Measurements from ENCODE around the gene STAT2. TPM values are rescaled to one million over a fixed set of nuclear protein-coding genes. Genes with fewer than 3 reads are reported as not detected.

Gene STAT2
- total and polyA plus RNA-seq, 4 donors: 20.0 to 191 (median 120) TPM

- Histone ChIP-seq H3K4me3 (ENCODE audit: low read length in 2 of 2) (no peak overlapping the region), H3K4me1 (ENCODE audit: control insufficient read depth in 1 of 2, insufficient read depth in 2 of 2, low read length in 2 of 2) (no peaks in the 10 kb centered on the region), H3K36me3 (ENCODE audit: control insufficient read depth in 1 of 2, insufficient read depth in 2 of 2, low read length in 1 of 2) (no peaks in the 10 kb centered on the region), H3K27me3 (ENCODE audit: control insufficient read depth in 1 of 2, insufficient read depth in 2 of 2, low read length in 1 of 2) (no peaks in the 10 kb centered on the region), H3K9me3 (ENCODE audit: control insufficient read depth, low read length) (no peaks in the 10 kb centered on the region), H3K27ac (ENCODE audit: low read depth in 1 of 2, low read length in 2 of 2) (no peak overlapping the region)
- no peak for ATAC-seq (ENCODE audit: low FRiP score)
- intact Hi-C loops (cut with DNase I): no loop called here
- 97 to 100% methylated on average over 1 of the region's 1 CpG for WGBS, 2 donors
- no peak for DNase-seq
Observed at GRCh38 chr12:56391721-56392120, 31.8 kb upstream of the STAT2 start.

GRCh38 chr12:56389412-56389811, 29.5 kb upstream of the STAT2 start:
- intact Hi-C loops (cut with DNase I): no loop called here
- 55 to 63% methylated on average over 5 of the region's 5 CpGs for WGBS, 2 donors
- H3K27ac ChIP-seq (ENCODE audit: low read depth in 1 of 2, low read length in 2 of 2): no peak overlapping the region
- no peaks in the 10 kb centered on the region for H3K36me3 ChIP-seq (ENCODE audit: control insufficient read depth in 1 of 2, insufficient read depth in 2 of 2, low read length in 1 of 2)
- ATAC-seq (ENCODE audit: low FRiP score): no peak
- no peak for DNase-seq
- H3K27me3 ChIP-seq (ENCODE audit: control insufficient read depth in 1 of 2, insufficient read depth in 2 of 2, low read length in 1 of 2): no peaks in the 10 kb centered on the region
- H3K4me3 ChIP-seq (ENCODE audit: low read length in 2 of 2): no peak overlapping the region
- H3K9me3 ChIP-seq (ENCODE audit: control insufficient read depth, low read length): no peaks in the 10 kb centered on the region
- no peaks in the 10 kb centered on the region for H3K4me1 ChIP-seq (ENCODE audit: control insufficient read depth in 1 of 2, insufficient read depth in 2 of 2, low read length in 2 of 2)

GRCh38 chr12:56387152-56387736, 27.3 kb upstream of the STAT2 start:
- Histone ChIP-seq H3K27me3 (ENCODE audit: control insufficient read depth in 1 of 2, insufficient read depth in 2 of 2, low read length in 1 of 2) (no peaks in the 10 kb centered on the region), H3K4me1 (ENCODE audit: control insufficient read depth in 1 of 2, insufficient read depth in 2 of 2, low read length in 2 of 2) (no peaks in the 10 kb centered on the region), H3K27ac (ENCODE audit: low read depth in 1 of 2, low read length in 2 of 2) (no peak overlapping the region), H3K9me3 (ENCODE audit: control insufficient read depth, low read length) (no peaks in the 10 kb centered on the region), H3K36me3 (ENCODE audit: control insufficient read depth in 1 of 2, insufficient read depth in 2 of 2, low read length in 1 of 2) (no peaks in the 10 kb centered on the region), H3K4me3 (ENCODE audit: low read length in 2 of 2) (no peak overlapping the region)
- DNase-seq (no peak), ATAC-seq (ENCODE audit: low FRiP score) (no peak)
- 24 to 33% methylated on average over 7 of the region's 7 CpGs for WGBS, 2 donors
- intact Hi-C loops (cut with DNase I): no loop called here

- Histone ChIP-seq H3K36me3 (ENCODE audit: control insufficient read depth in 1 of 2, insufficient read depth in 2 of 2, low read length in 1 of 2) (no peaks in the 10 kb centered on the region), H3K9me3 (ENCODE audit: control insufficient read depth, low read length) (no peaks in the 10 kb centered on the region), H3K4me3 (ENCODE audit: low read length in 2 of 2) (no peak overlapping the region), H3K27ac (ENCODE audit: low read depth in 1 of 2, low read length in 2 of 2) (no peak overlapping the region), H3K27me3 (ENCODE audit: control insufficient read depth in 1 of 2, insufficient read depth in 2 of 2, low read length in 1 of 2) (no peaks in the 10 kb centered on the region), H3K4me1 (ENCODE audit: control insufficient read depth in 1 of 2, insufficient read depth in 2 of 2, low read length in 2 of 2) (no peaks in the 10 kb centered on the region)
- intact Hi-C loops (cut with DNase I): no loop called here
- no peak for DNase-seq
- ATAC-seq (ENCODE audit: low FRiP score): no peak
- WGBS, 2 donors: 97 to 100% methylated on average over 1 of the region's 1 CpG
Observed at GRCh38 chr12:56385873-56386272, 26.0 kb upstream of the STAT2 start.

- H3K9me3 ChIP-seq (ENCODE audit: control insufficient read depth, low read length): no peaks in the 10 kb centered on the region
- 93 to 94% methylated on average over 16 of the region's 16 CpGs for WGBS, 2 donors
- H3K4me1 ChIP-seq (ENCODE audit: control insufficient read depth in 1 of 2, insufficient read depth in 2 of 2, low read length in 2 of 2): no peaks in the 10 kb centered on the region
- H3K27ac ChIP-seq (ENCODE audit: low read depth in 1 of 2, low read length in 2 of 2): no peak overlapping the region
- H3K4me3 ChIP-seq (ENCODE audit: low read length in 2 of 2): no peak overlapping the region
- intact Hi-C loops (cut with DNase I): no loop called here
- ATAC-seq (ENCODE audit: low FRiP score) (no peak), DNase-seq (peak in 1 of 2 donors; percentile 17)
- no peaks in the 10 kb centered on the region for H3K36me3 ChIP-seq (ENCODE audit: control insufficient read depth in 1 of 2, insufficient read depth in 2 of 2, low read length in 1 of 2)
- no peaks in the 10 kb centered on the region for H3K27me3 ChIP-seq (ENCODE audit: control insufficient read depth in 1 of 2, insufficient read depth in 2 of 2, low read length in 1 of 2)
Observed at GRCh38 chr12:56382611-56383010, 22.7 kb upstream of the STAT2 start.

- H3K4me1 ChIP-seq (ENCODE audit: control insufficient read depth in 1 of 2, insufficient read depth in 2 of 2, low read length in 2 of 2): no peaks in the 10 kb centered on the region
- DNase-seq (no peak), ATAC-seq (ENCODE audit: low FRiP score) (no peak)
- intact Hi-C loops (cut with DNase I): no loop called here
- 15 to 31% methylated on average over 1 of the region's 1 CpG for WGBS, 2 donors
- no peaks in the 10 kb centered on the region for H3K9me3 ChIP-seq (ENCODE audit: control insufficient read depth, low read length)
- no peaks in the 10 kb centered on the region for H3K36me3 ChIP-seq (ENCODE audit: control insufficient read depth in 1 of 2, insufficient read depth in 2 of 2, low read length in 1 of 2)
- no peaks in the 10 kb centered on the region for H3K27me3 ChIP-seq (ENCODE audit: control insufficient read depth in 1 of 2, insufficient read depth in 2 of 2, low read length in 1 of 2)
- no peak overlapping the region for H3K4me3 ChIP-seq (ENCODE audit: low read length in 2 of 2)
- no peak overlapping the region for H3K27ac ChIP-seq (ENCODE audit: low read depth in 1 of 2, low read length in 2 of 2)
Observed at GRCh38 chr12:56377989-56378316, 18.0 kb upstream of the STAT2 start.

- Histone ChIP-seq H3K4me1 (ENCODE audit: control insufficient read depth in 1 of 2, insufficient read depth in 2 of 2, low read length in 2 of 2) (no peaks in the 10 kb centered on the region), H3K27me3 (ENCODE audit: control insufficient read depth in 1 of 2, insufficient read depth in 2 of 2, low read length in 1 of 2) (no peaks in the 10 kb centered on the region), H3K4me3 (ENCODE audit: low read length in 2 of 2) (no peak overlapping the region), H3K27ac (ENCODE audit: low read depth in 1 of 2, low read length in 2 of 2) (no peak overlapping the region), H3K9me3 (ENCODE audit: control insufficient read depth, low read length) (no peaks in the 10 kb centered on the region), H3K36me3 (ENCODE audit: control insufficient read depth in 1 of 2, insufficient read depth in 2 of 2, low read length in 1 of 2) (no peaks in the 10 kb centered on the region)
- no peak for ATAC-seq (ENCODE audit: low FRiP score)
- intact Hi-C loops (cut with DNase I): no loop called here
- 63 to 65% methylated on average over 4 of the region's 4 CpGs for WGBS, 2 donors
- DNase-seq: no peak
Observed at GRCh38 chr12:56377310-56377988, 17.5 kb upstream of the STAT2 start.

GRCh38 chr12:56375598-56376434, 15.9 kb upstream of the STAT2 start:
- no peak for ATAC-seq (ENCODE audit: low FRiP score)
- DNase-seq: peak in 1 of 2 donors; percentile 42
- Histone ChIP-seq H3K27ac (ENCODE audit: low read depth in 1 of 2, low read length in 2 of 2) (no peak overlapping the region), H3K4me3 (ENCODE audit: low read length in 2 of 2) (no peak overlapping the region), H3K27me3 (ENCODE audit: control insufficient read depth in 1 of 2, insufficient read depth in 2 of 2, low read length in 1 of 2) (no peaks in the 10 kb centered on the region), H3K9me3 (ENCODE audit: control insufficient read depth, low read length) (no peaks in the 10 kb centered on the region), H3K4me1 (ENCODE audit: control insufficient read depth in 1 of 2, insufficient read depth in 2 of 2, low read length in 2 of 2) (no peaks in the 10 kb centered on the region), H3K36me3 (ENCODE audit: control insufficient read depth in 1 of 2, insufficient read depth in 2 of 2, low read length in 1 of 2) (no peaks in the 10 kb centered on the region)
- intact Hi-C loops (cut with DNase I): no loop called here
- 61 to 65% methylated on average over 11 of the region's 11 CpGs for WGBS, 2 donors
